Gastroesophageal sphincter (tissue), 3 donors: ENCODE results near the gene DNALI1.

Experiments
- POLR2A ChIP-seq, 2 donors: fragments of 450-650 bp; IDR thresholded peaks; one replicate each; pipeline ENCODE4 v1.6.1; 2017; ENCODE audit warnings: antibody characterized with exemption in 2 of 2, mild to moderate bottlenecking in 2 of 2, moderate library complexity in 1 of 2
- POLR2AphosphoS5 ChIP-seq: sonication (generic); formaldehyde crosslinking; IDR thresholded peaks from one replicate; pipeline ENCODE4 v1.6.1; 2017; ENCODE audit warnings: antibody characterized with exemption
- TF ChIP-seq, protein P1 (sequence below), 4 experiments: fragments of 200-600 bp in 2 of 4; fragments of 450-650 bp in 2 of 4; sonication (generic) in 1 of 4; IDR thresholded peaks; one replicate each; pipeline ENCODE4 v1.5.1; 2017 to 2019; ENCODE audit warnings: antibody characterized with exemption in 4 of 4, mild to moderate bottlenecking in 2 of 4, moderate library complexity in 2 of 4

DNA sequence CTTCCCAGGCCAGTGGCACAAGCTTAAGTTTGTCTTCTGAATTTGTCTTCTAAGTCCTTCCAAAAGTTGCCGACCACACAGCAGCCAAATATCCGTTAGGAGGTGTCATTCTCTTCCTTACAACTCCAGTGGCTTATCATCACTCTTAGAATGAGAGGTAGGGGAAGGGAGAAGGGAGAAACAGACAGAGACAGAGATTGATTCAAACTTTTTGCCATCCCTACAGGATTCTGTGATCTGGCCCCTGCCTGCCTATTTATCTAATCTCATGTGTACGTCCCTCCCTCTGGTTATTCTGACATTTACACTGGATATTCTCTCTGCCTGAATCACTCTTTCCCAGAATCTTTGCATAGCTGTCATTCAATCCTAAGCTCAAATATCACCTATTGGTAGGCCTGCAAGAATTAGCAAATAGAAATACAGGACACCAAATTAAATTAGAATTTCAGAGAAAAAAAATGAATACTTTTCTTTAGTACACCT lies 39.5 kb downstream of the DNALI1 start:
- TF ChIP-seq, protein P1, sequence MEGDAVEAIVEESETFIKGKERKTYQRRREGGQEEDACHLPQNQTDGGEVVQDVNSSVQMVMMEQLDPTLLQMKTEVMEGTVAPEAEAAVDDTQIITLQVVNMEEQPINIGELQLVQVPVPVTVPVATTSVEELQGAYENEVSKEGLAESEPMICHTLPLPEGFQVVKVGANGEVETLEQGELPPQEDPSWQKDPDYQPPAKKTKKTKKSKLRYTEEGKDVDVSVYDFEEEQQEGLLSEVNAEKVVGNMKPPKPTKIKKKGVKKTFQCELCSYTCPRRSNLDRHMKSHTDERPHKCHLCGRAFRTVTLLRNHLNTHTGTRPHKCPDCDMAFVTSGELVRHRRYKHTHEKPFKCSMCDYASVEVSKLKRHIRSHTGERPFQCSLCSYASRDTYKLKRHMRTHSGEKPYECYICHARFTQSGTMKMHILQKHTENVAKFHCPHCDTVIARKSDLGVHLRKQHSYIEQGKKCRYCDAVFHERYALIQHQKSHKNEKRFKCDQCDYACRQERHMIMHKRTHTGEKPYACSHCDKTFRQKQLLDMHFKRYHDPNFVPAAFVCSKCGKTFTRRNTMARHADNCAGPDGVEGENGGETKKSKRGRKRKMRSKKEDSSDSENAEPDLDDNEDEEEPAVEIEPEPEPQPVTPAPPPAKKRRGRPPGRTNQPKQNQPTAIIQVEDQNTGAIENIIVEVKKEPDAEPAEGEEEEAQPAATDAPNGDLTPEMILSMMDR (IDR thresholded peaks at IDR 0.05) = no peak
- no peak for TF ChIP-seq POLR2A (IDR thresholded peaks at IDR 0.05)
- TF ChIP-seq POLR2AphosphoS5 = no peak
